Cortex of kidney (tissue), 1 donor: ENCODE data around the gene PRR19.

Experiments
- DNase-seq: peaks from one replicate; lab custom pipeline; 2025; lab: John Stamatoyannopoulos, UW

The PRR19 gene

GRCh38 chr19:42349378-42350107 lies 47.6 kb downstream of the PRR19 start:
- no peak for DNase-seq

- DNase-seq, result no peak
These were observed 48.5 kb downstream of the PRR19 start for GRCh38 chr19:42350417-42350816.

DNA sequence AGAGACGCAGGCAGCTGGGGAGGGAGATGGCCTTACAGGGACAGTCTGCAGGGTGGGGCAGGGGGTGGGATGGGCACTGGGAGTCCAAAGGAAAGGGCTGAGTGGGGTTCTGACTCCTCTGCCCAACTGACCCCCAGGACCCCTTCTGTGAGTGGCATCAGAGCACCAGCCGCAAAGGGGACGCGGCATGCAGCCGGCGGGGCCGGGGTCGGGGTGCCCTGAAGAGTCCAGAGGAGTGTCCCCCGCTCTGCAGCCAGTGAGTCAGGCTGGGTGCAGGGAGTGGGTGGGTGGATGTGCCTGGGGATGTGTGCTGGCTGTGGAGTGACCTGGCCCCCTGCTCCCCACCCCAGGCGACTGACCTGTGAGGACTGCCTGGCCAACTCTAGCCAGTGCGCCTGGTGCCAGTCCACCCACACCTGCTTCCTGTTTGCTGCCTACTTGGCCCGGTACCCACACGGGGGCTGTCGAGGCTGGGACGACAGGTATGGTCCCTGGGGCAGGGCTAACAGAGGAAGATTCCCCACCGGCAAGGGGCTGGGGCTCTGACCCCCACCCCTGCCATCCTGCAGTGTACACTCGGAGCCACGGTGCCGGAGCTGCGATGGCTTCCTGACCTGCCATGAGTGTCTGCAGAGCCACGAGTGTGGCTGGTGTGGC lies 49.3 kb downstream of the PRR19 start:
- DNase-seq, result no peak

- DNase-seq, result no peak
These were observed 50.6 kb downstream of the PRR19 start for GRCh38 chr19:42352301-42353259.

GRCh38 chr19:42353341-42354015 lies 51.5 kb downstream of the PRR19 start:
- DNase-seq, result no peak

GRCh38 chr19:42355896-42356295 lies 54.0 kb downstream of the PRR19 start:
- no peak for DNase-seq

- DNase-seq, result no peak
These were observed 54.8 kb downstream of the PRR19 start for GRCh38 chr19:42356686-42357085.

DNA sequence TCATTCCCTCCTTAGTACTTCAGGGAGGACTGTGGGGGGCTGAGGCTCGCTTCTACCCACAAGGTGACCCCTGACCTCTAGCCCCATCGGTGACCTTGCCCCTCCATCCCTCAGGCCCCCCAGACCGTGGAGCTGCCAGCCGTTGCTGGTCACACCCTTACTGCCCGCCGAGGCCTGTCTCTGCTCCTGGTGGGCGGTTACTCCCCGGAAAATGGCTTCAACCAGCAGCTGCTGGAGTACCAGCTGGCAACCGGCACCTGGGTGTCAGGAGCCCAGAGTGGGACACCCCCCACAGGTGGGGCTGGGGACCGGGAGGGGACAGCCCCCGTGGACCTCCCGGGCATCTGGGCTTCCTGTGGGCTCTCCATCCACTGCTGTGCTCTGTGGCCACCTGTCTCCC lies 55.4 kb downstream of the PRR19 start:
- DNase-seq, result no peak
